SW480 (cell line): ENCODE data around the gene BSX.

Experiments
- DNase-seq: peaks from one replicate; pipeline ENCODE4 v3.0.0-alpha.2; 2016; ENCODE audit warnings: low spot score

Gene BSX

DNA sequence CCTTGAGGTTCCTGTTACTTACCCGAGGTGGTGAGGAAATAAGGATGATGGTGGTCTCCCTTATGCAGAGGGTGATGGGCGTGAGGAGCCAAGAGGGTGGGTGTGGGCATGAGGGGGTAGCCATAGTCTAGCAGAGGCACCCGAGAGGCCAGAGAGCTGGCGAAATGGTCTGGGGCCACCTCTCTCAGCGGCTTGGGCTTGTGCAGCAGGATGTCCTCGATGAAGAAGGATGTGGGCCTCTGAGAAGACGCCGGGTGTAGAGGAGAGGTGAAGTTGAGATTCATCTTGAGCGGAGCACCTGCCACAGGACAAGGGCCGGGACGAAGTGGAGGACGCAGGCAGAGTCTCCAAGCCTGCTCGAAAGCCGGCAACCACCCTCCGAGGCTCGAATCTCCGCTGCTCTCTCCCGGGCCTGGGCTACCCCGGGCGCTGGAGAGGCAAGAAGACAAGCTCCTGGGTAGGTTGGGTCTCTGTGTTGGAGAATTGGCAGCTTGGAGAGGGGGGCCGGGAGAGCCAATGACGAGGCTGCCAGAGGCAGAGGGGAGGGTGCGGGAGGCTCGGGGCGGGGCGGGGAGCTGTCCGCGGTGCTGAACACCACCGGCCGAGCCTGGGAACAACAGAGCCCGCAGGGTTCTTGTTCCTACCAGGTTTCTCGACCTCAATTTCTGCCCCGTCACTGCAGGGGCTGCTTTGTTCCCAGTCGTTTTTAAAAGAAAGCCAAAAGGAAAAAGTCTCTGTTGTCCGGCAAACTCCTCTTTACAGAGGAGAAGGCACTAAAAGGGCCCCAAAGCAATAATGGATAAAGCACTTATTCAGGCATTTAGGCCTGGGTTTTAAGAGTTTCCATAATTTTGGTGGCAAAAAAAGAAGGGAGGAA lies at the start of gene BSX:
BSX (minus strand) TSS at position 447 of the 877 bp plus-strand sequence; CDS start at position 284, 163 bp downstream.
- peak; percentile 32 for DNase-seq

DNA sequence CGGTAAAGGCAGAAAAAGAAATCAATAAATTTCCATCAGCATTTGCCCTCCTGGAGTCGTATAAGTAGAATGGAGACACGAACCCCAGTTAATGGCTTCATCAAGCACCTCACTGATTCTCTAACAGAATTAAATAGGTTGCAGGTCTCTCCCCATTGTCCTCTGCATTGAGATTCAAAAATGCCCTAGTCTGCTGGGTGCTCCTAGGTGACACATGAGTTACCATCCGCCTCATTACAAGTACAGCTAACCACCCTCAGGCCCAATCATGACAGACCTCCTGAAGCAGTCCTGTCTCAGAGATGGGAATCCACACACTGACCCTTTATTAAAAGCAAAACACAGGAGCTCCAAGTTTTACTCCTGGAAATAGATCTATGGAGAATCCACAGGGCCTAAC lies 48.9 kb upstream of the BSX start:
- DNase-seq: no peak

DNA sequence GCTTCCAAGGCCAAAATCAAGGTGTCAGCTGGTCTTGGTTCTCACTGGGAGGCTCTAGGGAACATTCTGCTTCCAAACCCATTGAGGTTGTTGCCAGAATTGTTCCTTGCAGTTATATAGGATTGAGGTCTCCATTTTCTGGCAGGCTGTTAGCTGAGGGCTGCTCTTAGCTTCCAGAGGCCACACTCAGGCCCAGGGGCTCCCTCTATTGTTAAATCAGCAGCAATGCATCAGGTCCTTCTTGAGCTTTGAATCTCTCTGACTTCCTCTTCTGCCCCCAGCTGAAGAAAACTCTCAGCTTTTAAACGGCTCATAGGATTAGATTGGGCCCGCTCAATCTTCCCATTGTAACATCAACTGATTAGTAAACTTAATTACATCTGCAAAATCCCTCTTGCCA lies 39.3 kb upstream of the BSX start:
- peak; percentile 63 for DNase-seq

DNA sequence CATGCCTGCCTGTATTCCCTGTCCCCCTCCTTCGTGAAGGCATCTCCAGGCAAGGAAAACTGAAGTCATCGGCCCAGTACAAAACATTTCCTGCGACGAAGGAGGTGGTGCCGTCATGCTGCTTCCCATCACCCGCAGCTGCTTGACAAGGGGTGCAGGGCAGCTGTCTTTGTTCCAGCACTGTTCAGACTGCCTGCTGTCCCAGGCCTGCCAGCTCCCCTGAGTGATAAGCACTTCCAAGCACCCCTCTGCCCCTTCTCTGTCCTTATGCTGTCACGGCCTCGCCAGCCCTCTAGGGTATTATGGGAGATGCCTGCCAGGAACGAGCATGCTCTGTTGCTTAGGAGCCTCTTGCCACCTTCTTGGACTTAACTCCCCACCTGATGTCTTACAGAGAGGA lies 37.1 kb upstream of the BSX start:
- no peak for DNase-seq

DNA sequence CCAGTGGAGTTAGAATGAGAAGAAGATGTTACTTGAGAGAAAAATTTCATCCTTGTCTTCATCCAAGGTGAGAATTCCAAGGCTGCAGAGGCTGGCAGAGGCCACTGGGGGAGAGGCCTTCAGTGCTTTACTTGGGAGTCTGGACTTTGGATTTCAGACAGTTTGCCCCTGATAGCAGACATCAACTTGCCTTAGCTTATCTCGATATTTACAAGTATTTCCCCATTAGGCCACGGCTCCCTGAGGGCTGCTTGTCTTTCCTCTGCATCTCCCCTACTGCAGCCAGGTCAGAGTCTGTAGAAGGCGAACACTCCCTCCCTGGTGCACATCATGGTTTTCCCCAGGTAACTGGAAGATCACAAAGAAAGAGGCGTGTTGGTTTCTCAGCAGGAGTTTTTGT lies 29.9 kb upstream of the BSX start:
- no peak for DNase-seq

- no peak for DNase-seq
These were observed 25.4 kb upstream of the BSX start for GRCh38 chr11:123006860-123007542.

- no peak for DNase-seq
These were observed 19.1 kb upstream of the BSX start for GRCh38 chr11:123000721-123001120.

- DNase-seq: no peak
These were observed 17.2 kb upstream of the BSX start for GRCh38 chr11:122998727-122999366.

DNA sequence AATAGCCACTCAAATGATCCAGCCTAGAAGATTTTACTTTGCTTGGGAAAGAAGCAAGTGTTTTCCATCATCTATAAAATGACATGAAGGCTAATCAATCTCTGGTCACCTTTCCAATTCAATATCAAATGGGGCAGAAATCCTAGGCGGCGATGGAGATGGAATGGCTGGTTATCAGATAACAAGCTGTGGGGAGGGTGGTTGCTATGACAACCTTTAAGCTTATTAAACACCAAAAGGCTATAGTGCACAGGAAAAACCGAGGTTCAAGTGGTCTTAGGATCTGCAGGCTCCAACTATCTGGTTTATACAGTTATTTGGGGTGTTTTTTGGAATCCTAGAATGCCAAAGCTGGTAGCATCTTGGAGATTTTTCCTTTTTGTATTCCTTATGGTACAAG lies 13.9 kb upstream of the BSX start:
- DNase-seq: no peak

- no peak for DNase-seq
These were observed 2.8 kb upstream of the BSX start for GRCh38 chr11:122984186-122985011.

- DNase-seq: no peak
These were observed 2.0 kb upstream of the BSX start for GRCh38 chr11:122983438-122984185.

DNA sequence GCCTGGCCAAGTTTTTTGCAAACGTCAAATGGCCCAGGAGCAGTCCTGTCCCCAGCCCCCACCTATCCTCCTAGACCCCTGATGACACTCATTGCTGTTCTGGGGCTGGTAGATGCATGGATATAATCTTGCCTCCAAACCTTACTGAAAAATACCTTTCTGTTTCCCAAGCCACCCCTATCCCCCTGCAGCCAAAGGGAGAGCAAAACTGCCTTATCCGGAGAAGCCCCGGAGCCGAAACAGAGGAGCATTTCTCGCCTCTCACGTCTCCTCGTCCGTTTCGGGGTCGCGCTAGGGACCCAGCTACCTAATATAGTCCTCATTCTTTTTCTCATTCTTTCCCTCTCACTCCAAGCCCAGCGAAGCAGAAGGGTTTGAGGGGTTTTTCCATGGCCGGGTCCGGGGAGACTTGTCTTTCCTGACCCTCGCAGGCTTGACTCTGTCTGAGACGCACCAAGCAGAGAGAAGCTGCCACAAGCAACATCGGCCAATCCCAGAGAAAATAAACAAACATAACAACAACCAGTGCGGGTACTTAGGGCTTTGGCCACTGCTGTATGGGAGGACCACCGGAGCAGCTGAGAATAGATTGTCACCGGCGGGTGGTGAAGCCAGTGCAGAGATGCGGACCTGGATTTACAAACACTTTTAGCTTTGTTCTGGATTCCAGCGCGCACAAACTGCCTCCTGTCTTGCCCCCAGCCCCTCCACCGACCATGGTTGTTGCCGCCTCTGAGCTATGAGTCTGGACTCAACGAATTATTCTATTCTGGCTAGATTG lies 1.6 kb downstream of the BSX start:
- DNase-seq: no peak

- no peak for DNase-seq
These were observed 2.4 kb downstream of the BSX start for GRCh38 chr11:122979103-122979814.

- DNase-seq: no peak
These were observed 3.4 kb downstream of the BSX start for GRCh38 chr11:122978299-122978620.

DNA sequence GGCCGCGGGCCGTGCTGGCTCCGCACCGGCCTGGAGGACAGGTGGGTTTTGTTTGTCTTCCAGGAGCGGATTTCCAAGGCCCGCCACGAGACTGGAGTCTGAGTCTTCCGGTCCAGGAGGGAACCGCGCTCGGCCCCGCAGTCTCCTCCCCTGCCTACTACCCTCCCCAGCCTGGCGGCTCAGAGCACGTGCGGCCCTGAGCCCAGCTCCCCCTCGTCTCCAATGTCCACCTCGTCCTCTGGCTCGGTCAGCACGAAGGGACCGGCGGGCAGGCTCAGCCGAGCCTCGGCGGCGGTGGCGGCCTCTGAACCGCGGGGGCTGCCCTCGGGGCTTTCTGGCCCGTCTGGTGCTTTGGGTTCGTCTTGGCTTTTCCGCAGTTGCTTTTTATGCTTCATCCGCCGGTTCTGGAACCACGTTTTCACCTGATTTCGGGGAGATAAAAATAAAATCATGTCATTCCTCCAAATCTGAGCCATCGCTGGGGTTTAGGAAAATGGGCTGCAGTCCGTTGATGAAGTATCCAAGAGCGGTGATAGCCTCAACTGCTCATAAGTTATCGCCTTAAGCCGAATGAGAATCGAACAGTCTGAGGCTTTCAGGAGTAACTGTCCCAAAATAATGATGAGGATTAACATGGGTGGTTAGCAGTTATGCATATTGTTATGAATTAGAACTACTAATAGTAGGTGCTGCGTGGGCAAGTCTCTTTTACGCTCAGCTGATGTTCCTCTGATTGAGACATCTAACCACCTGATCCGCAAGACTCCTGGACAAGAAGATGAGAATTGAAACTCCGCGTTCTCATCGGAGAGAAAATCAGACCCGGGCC lies 4.0 kb downstream of the BSX start:
- no peak for DNase-seq

- no peak for DNase-seq
These were observed 4.7 kb downstream of the BSX start for GRCh38 chr11:122976734-122977469.

- no peak for DNase-seq
These were observed 5.4 kb downstream of the BSX start for GRCh38 chr11:122976061-122976733.

GRCh38 chr11:122963961-122964360 lies 17.7 kb downstream of the BSX start:
- no peak for DNase-seq
